CD4-positive, CD25-positive, alpha-beta regulatory T cell (primary cell): ENCODE data around the gene JAG2. TPM values are rescaled to one million over a fixed set of nuclear protein-coding genes. Genes with fewer than 3 reads are reported as not detected.
A peak's percentile ranks its signal among the peaks of the same experiment; 100 is the strongest.

ENCODE experiments used
- ATAC-seq, 2 donors: fragments of 150-1000 bp; cut with Tn5 transposase; one replicate each; pipeline ENCODE4 v1.10.0; 2021; ENCODE audit warnings: low read depth in 2 of 2, moderate number of reproducible peaks in 2 of 2, moderate library complexity in 1 of 2
- DNase-seq, 3 donors: peaks; one replicate each; pipeline versions ENCODE4 v3.0.0 to v3.0.0-alpha.2; 2012 to 2022; ENCODE audit warnings: mixed read lengths in 1 of 3
- H3K27ac ChIP-seq: one replicate; pipeline ENCODE4 v1.7.0; 2013; ENCODE audit warnings: mild to moderate bottlenecking, low read length; ENCODE audit not compliant: insufficient read depth, poor library complexity, severe bottlenecking
- H3K27me3 ChIP-seq: one replicate; pipeline ENCODE4 v1.7.0; 2013; ENCODE audit warnings: low read length; ENCODE audit not compliant: control insufficient read depth, insufficient read depth
- H3K36me3 ChIP-seq: one replicate; pipeline ENCODE4 v1.7.0; 2013; ENCODE audit warnings: mild to moderate bottlenecking, low read length, moderate library complexity; ENCODE audit not compliant: control insufficient read depth, insufficient read depth
- H3K4me1 ChIP-seq: 2 replicates; pipeline ENCODE4 v1.7.0; 2013; ENCODE audit warnings: mild to moderate bottlenecking, low read length; ENCODE audit not compliant: insufficient read depth, control insufficient read depth, poor library complexity, severe bottlenecking
- H3K4me3 ChIP-seq: one replicate; pipeline ENCODE4 v1.7.0; 2013; ENCODE audit warnings: low read depth, mild to moderate bottlenecking, low read length, moderate library complexity
- H3K9me3 ChIP-seq, 2 experiments: 1 replicate in 1 of 2; 2 replicates in 1 of 2; pipeline ENCODE4 v1.7.0; 2013; ENCODE audit warnings: low read length in 2 of 2, mild to moderate bottlenecking in 1 of 2, moderate library complexity in 1 of 2; ENCODE audit not compliant: control insufficient read depth in 2 of 2
- H3K27ac Mint-ChIP-seq, 3 donors: one replicate each; pipeline ENCODE4 v1.8.0; 2020 to 2022; ENCODE audit warnings: mild to moderate bottlenecking in 3 of 3, mixed read lengths in 3 of 3, moderate library complexity in 2 of 3
- H3K27me3 Mint-ChIP-seq: one replicate; pipeline ENCODE4 v1.8.0; 2022; ENCODE audit warnings: mild to moderate bottlenecking, mixed read lengths
- H3K36me3 Mint-ChIP-seq: one replicate; pipeline ENCODE4 v1.8.0; 2020; ENCODE audit warnings: mixed read lengths
- H3K4me1 Mint-ChIP-seq, 4 donors: one replicate each; pipeline ENCODE4 v1.8.0; 2020 to 2022; ENCODE audit warnings: mixed read lengths in 4 of 4, mild to moderate bottlenecking in 1 of 4
- H3K4me3 Mint-ChIP-seq, 4 donors: one replicate each; pipeline ENCODE4 v1.8.0; 2020 to 2022; ENCODE audit warnings: mild to moderate bottlenecking in 4 of 4, mixed read lengths in 4 of 4, moderate library complexity in 3 of 4
- H3K9me3 Mint-ChIP-seq, 7 donors: one replicate each; pipeline ENCODE4 v1.8.0; 2020 to 2022; ENCODE audit warnings: mixed read lengths in 7 of 7, mild to moderate bottlenecking in 3 of 7, moderate library complexity in 2 of 7
- polyA plus RNA-seq, 4 donors: library from polyadenylated mRNA; unstranded; fragments of 300-500 nt; fragmentation: Illumina TruSeq; gene quantifications; one replicate each; pipeline ENCODE4 v1.2.3, GENCODE V29; 2021
- total RNA-seq: library from RNA; stranded (reverse); gene quantifications from one replicate; pipeline ENCODE4 v1.2.3, GENCODE V29; 2022

JAG2 gene
- total and polyA plus RNA-seq, 5 donors from 2014 or later, result 0.05 to 1.4 (median 0.23) TPM; not detected in 2

GRCh38 chr14:105201925-105202513 is 33.4 kb upstream of the JAG2 start:
- peaks cover 0 to 10% (median 3%) of the 10 kb centered on the region in 4 donors for H3K4me1 Mint-ChIP-seq
- H3K4me3 Mint-ChIP-seq, result no peak overlapping the region
- H3K27ac Mint-ChIP-seq, result no peak overlapping the region

DNA sequence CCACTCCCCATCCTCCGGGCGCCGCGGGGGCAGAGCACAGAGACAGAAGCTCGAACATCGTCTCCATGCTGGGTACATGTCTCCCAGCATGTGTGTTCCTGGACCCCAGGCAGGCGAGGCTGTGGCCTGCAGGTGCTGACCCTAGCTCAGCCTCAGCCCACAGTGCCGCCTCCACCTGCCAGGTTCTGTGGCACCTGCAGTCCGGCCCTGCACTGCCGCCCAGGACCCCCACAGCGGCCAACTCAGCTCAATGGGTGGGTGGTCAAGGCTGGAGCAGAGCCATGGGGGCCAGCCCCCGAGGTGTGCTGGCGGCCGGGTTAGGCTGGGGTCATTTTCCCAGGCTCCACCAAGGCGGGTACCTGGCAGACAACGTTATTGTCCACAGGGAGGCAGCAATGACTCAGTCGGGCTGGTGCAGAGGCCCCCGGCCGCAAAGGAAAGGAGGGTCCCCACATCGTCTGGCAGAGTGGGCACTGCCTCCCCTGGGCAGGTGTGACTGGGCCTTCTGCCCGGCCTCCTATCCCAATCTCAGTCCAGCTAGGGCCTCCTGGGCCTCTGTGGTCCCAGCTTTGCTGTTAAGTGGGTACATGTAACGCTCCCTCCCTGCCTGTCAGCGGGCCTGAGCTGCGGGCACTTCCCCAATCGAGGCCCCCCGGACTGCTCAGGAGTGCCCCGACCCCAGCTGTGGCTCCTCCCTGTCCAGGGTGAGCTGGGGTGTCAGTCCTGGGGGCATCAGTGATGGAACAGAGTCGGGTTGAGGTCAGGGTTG is 32.8 kb upstream of the JAG2 start:
- no peak for DNase-seq
- peaks cover 26% of the 10 kb centered on the region for H3K27me3 Mint-ChIP-seq
- no peak for ATAC-seq
- Histone ChIP-seq H3K4me3 (no peak overlapping the region), H3K27me3 (no peaks in the 10 kb centered on the region), H3K36me3 (no peaks in the 10 kb centered on the region), H3K4me1 (peaks cover 17% of the 10 kb centered on the region), H3K9me3 (no peaks in the 10 kb centered on the region), H3K27ac (no peak overlapping the region)
- no peaks in the 10 kb centered on the region for H3K36me3 Mint-ChIP-seq
- H3K4me3 Mint-ChIP-seq, result no peak overlapping the region
- H3K4me1 Mint-ChIP-seq, result peaks cover 0 to 10% (median 3%) of the 10 kb centered on the region in 4 donors
- H3K27ac Mint-ChIP-seq, result no peak overlapping the region
- no peaks in the 10 kb centered on the region for H3K9me3 Mint-ChIP-seq

More at GRCh38 chr14:105201925-105202513, 33.4 kb upstream of the JAG2 start:
- no peaks in the 10 kb centered on the region for H3K27me3 ChIP-seq
- H3K9me3 Mint-ChIP-seq, result no peaks in the 10 kb centered on the region
- no peaks in the 10 kb centered on the region for H3K36me3 Mint-ChIP-seq
- H3K4me1 ChIP-seq, result peaks cover 12% of the 10 kb centered on the region
- peak in 1 of 2 donors; percentile 27 for ATAC-seq
- peaks cover 26% of the 10 kb centered on the region for H3K27me3 Mint-ChIP-seq
- no peaks in the 10 kb centered on the region for H3K9me3 ChIP-seq
- no peak overlapping the region for H3K4me3 ChIP-seq
- H3K36me3 ChIP-seq, result no peaks in the 10 kb centered on the region
- DNase-seq, result peak in 1 of 3 donors; percentile 58
- H3K27ac ChIP-seq, result no peak overlapping the region

DNA sequence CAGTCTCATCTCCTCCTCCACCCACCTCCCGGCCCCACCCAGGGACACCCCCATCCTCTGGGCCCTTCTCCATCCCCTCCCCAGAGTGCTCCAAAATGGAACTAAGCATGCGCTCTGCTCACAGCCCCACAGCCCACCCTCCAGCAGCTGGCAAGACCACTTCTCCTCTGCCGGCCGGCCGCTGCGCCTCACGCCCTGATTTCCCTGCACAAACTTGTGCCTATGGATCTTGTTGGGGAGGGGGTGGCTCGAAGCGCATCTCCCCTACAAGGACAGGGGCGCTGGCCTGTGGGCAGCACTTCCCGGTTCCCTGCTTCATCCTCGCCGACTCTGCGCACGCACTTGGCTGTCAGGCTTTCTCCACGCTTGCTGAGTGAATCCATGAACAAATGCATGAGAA is 32.1 kb upstream of the JAG2 start:
- Mint-ChIP-seq H3K27me3 (peaks cover 31% of the 10 kb centered on the region), H3K4me3 (no peak overlapping the region), H3K4me1 (peaks cover 0 to 10% (median 5%) of the 10 kb centered on the region in 4 donors), H3K27ac (no peak overlapping the region), H3K36me3 (no peaks in the 10 kb centered on the region), H3K9me3 (no peaks in the 10 kb centered on the region)
- no peak overlapping the region for H3K4me3 ChIP-seq
- ATAC-seq, result no peak
- H3K27me3 ChIP-seq, result no peaks in the 10 kb centered on the region
- peaks cover 24% of the 10 kb centered on the region for H3K4me1 ChIP-seq
- no peaks in the 10 kb centered on the region for H3K36me3 ChIP-seq
- no peak for DNase-seq
- no peak overlapping the region for H3K27ac ChIP-seq
- H3K9me3 ChIP-seq, result no peaks in the 10 kb centered on the region

DNA sequence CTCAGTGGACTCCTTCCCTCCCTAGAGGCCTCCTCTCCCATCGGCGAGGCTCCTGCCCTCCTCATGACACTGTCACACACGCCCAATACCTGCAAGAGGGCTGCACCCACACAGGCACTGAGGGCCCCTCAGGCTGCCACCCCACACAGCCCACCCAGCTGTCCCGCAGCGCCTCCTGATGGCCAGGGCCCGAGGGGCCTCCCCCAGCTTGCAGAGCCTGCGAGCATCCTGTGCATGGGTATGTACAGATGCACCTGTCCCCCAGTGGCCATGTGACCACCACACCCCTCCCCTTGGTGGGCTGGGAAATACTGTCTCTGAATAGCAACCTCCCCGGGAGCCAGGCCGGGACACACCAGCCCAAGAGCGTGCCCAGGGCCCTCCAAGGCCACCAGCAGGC is 31.5 kb upstream of the JAG2 start:
- no peak overlapping the region for H3K4me3 Mint-ChIP-seq
- H3K27me3 Mint-ChIP-seq, result peaks cover 33% of the 10 kb centered on the region
- H3K9me3 Mint-ChIP-seq, result no peaks in the 10 kb centered on the region
- Histone ChIP-seq H3K36me3 (no peaks in the 10 kb centered on the region), H3K9me3 (no peaks in the 10 kb centered on the region), H3K4me1 (peaks cover 29% of the 10 kb centered on the region), H3K4me3 (no peak overlapping the region), H3K27me3 (no peaks in the 10 kb centered on the region), H3K27ac (no peak overlapping the region)
- H3K36me3 Mint-ChIP-seq, result no peaks in the 10 kb centered on the region
- DNase-seq (no peak), ATAC-seq (no peak)
- peaks cover 0 to 13% (median 5%) of the 10 kb centered on the region in 4 donors for H3K4me1 Mint-ChIP-seq
- H3K27ac Mint-ChIP-seq, result no peak overlapping the region

DNA sequence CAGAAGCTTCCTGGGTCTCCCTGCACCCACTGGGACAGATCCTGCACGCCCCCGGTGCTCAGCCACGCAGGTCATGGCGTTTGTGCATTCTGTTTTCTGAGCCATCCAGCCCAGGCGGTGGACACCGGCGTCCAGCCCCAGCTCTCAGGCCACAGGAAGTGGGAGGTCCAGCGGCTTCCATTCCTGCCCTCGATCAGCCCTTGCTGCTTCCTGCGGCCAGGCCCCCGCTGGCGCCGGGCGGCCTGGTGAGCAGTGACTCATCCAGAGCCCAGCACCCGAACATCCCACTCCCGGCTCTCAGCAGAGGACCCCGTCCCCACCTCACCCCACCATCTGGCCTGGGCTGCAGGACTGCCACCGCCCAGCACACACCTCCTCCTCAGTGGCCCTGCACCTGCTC is 30.5 kb upstream of the JAG2 start:
- Mint-ChIP-seq H3K4me1 (peaks cover 0 to 20% (median 9%) of the 10 kb centered on the region in 4 donors), H3K36me3 (no peaks in the 10 kb centered on the region), H3K27ac (peak overlapping the region in 1 of 3 donors; percentile 32), H3K9me3 (no peaks in the 10 kb centered on the region), H3K4me3 (no peak overlapping the region), H3K27me3 (peaks cover 33% of the 10 kb centered on the region)
- no peak overlapping the region for H3K4me3 ChIP-seq
- no peak for ATAC-seq
- no peak for DNase-seq
- H3K9me3 ChIP-seq, result no peaks in the 10 kb centered on the region
- no peaks in the 10 kb centered on the region for H3K36me3 ChIP-seq
- H3K27me3 ChIP-seq, result no peaks in the 10 kb centered on the region
- H3K27ac ChIP-seq, result no peak overlapping the region
- peaks cover 38% of the 10 kb centered on the region for H3K4me1 ChIP-seq

DNA sequence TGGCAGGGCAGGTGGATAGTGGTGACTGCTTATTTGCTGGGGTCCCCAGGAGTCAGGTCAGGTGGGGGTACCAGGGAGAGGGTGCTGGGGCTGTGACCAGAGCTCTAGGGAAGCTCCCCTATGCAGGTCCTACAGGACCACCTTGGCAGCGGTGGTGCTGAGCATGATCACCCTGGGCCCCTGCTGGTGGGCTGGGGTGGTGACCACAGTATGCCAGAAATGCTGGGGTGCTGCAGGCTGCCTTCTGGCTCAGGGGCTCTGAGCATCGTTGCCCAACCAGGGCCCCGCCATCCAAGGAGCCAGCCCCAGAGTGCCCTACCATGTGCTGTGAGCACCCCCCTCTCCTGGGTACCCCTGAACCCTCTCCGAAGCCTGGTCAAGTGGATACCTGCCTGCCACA is 30.0 kb upstream of the JAG2 start:
- Histone ChIP-seq H3K27me3 (no peaks in the 10 kb centered on the region), H3K27ac (no peak overlapping the region), H3K4me3 (no peak overlapping the region), H3K4me1 (peaks cover 43% of the 10 kb centered on the region), H3K36me3 (no peaks in the 10 kb centered on the region), H3K9me3 (no peaks in the 10 kb centered on the region)
- DNase-seq (no peak), ATAC-seq (no peak)
- peaks cover 0 to 25% (median 9%) of the 10 kb centered on the region in 4 donors for H3K4me1 Mint-ChIP-seq
- peaks cover 33% of the 10 kb centered on the region for H3K27me3 Mint-ChIP-seq
- no peak overlapping the region for H3K27ac Mint-ChIP-seq
- no peak overlapping the region for H3K4me3 Mint-ChIP-seq
- no peaks in the 10 kb centered on the region for H3K9me3 Mint-ChIP-seq
- H3K36me3 Mint-ChIP-seq, result no peaks in the 10 kb centered on the region

DNA sequence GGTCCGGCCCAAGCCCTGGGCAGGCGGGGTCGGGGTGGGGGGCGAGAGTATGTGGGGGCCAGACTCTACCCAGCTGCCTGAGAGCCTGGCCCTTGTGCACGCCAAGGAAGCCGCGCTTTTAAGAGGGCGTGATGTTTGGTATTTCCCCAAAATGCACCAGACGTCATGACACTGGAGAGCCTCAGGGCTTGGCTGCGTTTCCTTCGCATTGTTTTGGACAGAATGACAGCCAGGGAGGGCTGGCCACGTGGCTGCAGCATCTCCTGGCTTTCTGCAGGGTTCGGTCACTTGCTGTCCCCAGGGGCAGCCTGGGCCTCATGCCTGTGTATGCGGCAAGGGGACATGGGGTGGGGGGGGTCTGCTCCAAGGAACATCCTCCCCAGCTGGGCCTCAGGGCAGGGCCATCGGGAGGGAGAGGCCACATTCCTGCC is 28.6 kb upstream of the JAG2 start:
- Mint-ChIP-seq H3K4me3 (no peak overlapping the region), H3K4me1 (peaks cover 0 to 30% (median 7%) of the 10 kb centered on the region in 4 donors), H3K27me3 (peaks cover 33% of the 10 kb centered on the region), H3K36me3 (no peaks in the 10 kb centered on the region), H3K27ac (no peak overlapping the region), H3K9me3 (no peaks in the 10 kb centered on the region)
- DNase-seq, result no peak
- Histone ChIP-seq H3K27ac (no peak overlapping the region), H3K4me1 (peaks cover 50% of the 10 kb centered on the region), H3K9me3 (no peaks in the 10 kb centered on the region), H3K36me3 (no peaks in the 10 kb centered on the region), H3K4me3 (no peak overlapping the region), H3K27me3 (no peaks in the 10 kb centered on the region)
- no peak for ATAC-seq
